Kidney epithelial cell (primary cell): ENCODE results near the gene GREM2. TPM values are rescaled to one million over a fixed set of nuclear protein-coding genes. Genes with fewer than 3 reads are reported as not detected.

Source experiments
- DNase-seq: peaks from one replicate; pipeline ENCODE4 v3.0.0-alpha.2; 2010; ENCODE audit warnings: low read depth
- H3K27me3 ChIP-seq: 2 replicates; pipeline ENCODE4 v1.6.0; 2011; ENCODE audit warnings: low read length; ENCODE audit not compliant: control insufficient read depth, insufficient read depth
- H3K36me3 ChIP-seq: 2 replicates; pipeline ENCODE4 v1.5.1; 2011; ENCODE audit warnings: low read length; ENCODE audit not compliant: control insufficient read depth, insufficient read depth
- H3K4me3 ChIP-seq: 2 replicates; pipeline ENCODE4 v1.5.1; 2011; ENCODE audit warnings: low read depth, mild to moderate bottlenecking, control low read depth, low read length
- CTCF ChIP-seq: IDR thresholded peaks from 2 replicates; pipeline ENCODE4 v1.5.1; 2011; ENCODE audit warnings: mild to moderate bottlenecking, moderate library complexity, low read length, control low read depth, inconsistent platforms; ENCODE audit not compliant: insufficient read depth, poor library complexity, severe bottlenecking
- total RNA-seq: library from RNA; depleted of rRNA; stranded (reverse); fragments of >200 nt; gene quantifications from 2 replicates; pipeline ENCODE4 v1.2.3, GENCODE V29; 2015

The GREM2 gene
- total RNA-seq, 1 donor from 2014 or later, result 0.04 TPM

- H3K36me3 ChIP-seq, result no peaks in the 10 kb centered on the region
- no peak for DNase-seq
- H3K4me3 ChIP-seq, result no peak overlapping the region
- H3K27me3 ChIP-seq, result no peaks in the 10 kb centered on the region
- no peak for TF ChIP-seq CTCF
Measured at GRCh38 chr1:240515505-240515904, 96.5 kb downstream of the GREM2 start.

- no peaks in the 10 kb centered on the region for H3K36me3 ChIP-seq
- no peak for TF ChIP-seq CTCF
- no peaks in the 10 kb centered on the region for H3K27me3 ChIP-seq
- DNase-seq, result no peak
- H3K4me3 ChIP-seq, result no peak overlapping the region
Measured at GRCh38 chr1:240511789-240512188, 100.2 kb downstream of the GREM2 start.

- Histone ChIP-seq H3K27me3 (no peaks in the 10 kb centered on the region), H3K36me3 (no peaks in the 10 kb centered on the region), H3K4me3 (no peak overlapping the region)
- DNase-seq, result no peak
- TF ChIP-seq CTCF, result no peak
Measured at GRCh38 chr1:240508950-240509349, 103.0 kb downstream of the GREM2 start.

GRCh38 chr1:240508201-240508600, 103.8 kb downstream of the GREM2 start:
- H3K36me3 ChIP-seq, result no peaks in the 10 kb centered on the region
- no peak for DNase-seq
- TF ChIP-seq CTCF, result no peak
- no peak overlapping the region for H3K4me3 ChIP-seq
- H3K27me3 ChIP-seq, result no peaks in the 10 kb centered on the region

- Histone ChIP-seq H3K27me3 (no peaks in the 10 kb centered on the region), H3K4me3 (no peak overlapping the region), H3K36me3 (no peaks in the 10 kb centered on the region)
- DNase-seq, result no peak
- no peak for TF ChIP-seq CTCF
Measured at GRCh38 chr1:240506176-240506575, 105.8 kb downstream of the GREM2 start.

GRCh38 chr1:240503558-240503957, 108.4 kb downstream of the GREM2 start:
- no peak for DNase-seq
- no peak for TF ChIP-seq CTCF
- Histone ChIP-seq H3K4me3 (no peak overlapping the region), H3K27me3 (no peaks in the 10 kb centered on the region), H3K36me3 (no peaks in the 10 kb centered on the region)
